ENCODE results near the gene PRDM2. TPM values are rescaled to one million over a fixed set of nuclear protein-coding genes. Genes with fewer than 3 reads are reported as not detected.
A peak's percentile ranks its signal among the peaks of the same experiment; 100 is the strongest.

The PRDM2 gene
- total RNA-seq, 1 donor: 12.7 TPM

- H3K9me3 ChIP-seq (ENCODE audit: low read depth, low read length): no peaks in the 10 kb centered on the region
- DNase-seq (ENCODE audit: insufficient read length, low spot score, missing footprints): no peak
- H3K4me3 ChIP-seq (ENCODE audit: insufficient read depth, low read length): no peak overlapping the region
- H4K20me1 ChIP-seq (ENCODE audit: insufficient read depth, low read length): peaks cover 64% of the 10 kb centered on the region
- no peak overlapping the region for H3K27ac ChIP-seq (ENCODE audit: low read depth, low read length)
- no peaks in the 10 kb centered on the region for H3K27me3 ChIP-seq (ENCODE audit: insufficient read depth, low read length)
- H3K79me2 ChIP-seq (ENCODE audit: insufficient read depth, low read length): peaks cover 82% of the 10 kb centered on the region
- no peak overlapping the region for H2AFZ ChIP-seq (ENCODE audit: low read length)
- peaks cover 35% of the 10 kb centered on the region for H3K4me1 ChIP-seq (ENCODE audit: insufficient read depth, low read length)
- no peak overlapping the region for H3K4me2 ChIP-seq (ENCODE audit: insufficient read depth, low read length)
- peaks cover 9% of the 10 kb centered on the region for H3K36me3 ChIP-seq (ENCODE audit: insufficient read depth, low read length)
- no peak for TF ChIP-seq CTCF (IDR thresholded peaks at IDR 0.05; ENCODE audit: extremely low read depth, low read depth, low read length)
Measured at GRCh38 chr1:13752852-13753251, 52.9 kb downstream of the PRDM2 start.

GRCh38 chr1:13753636-13754402, 53.8 kb downstream of the PRDM2 start:
- Histone ChIP-seq H4K20me1 (ENCODE audit: insufficient read depth, low read length) (peaks cover 66% of the 10 kb centered on the region), H3K4me1 (ENCODE audit: insufficient read depth, low read length) (peaks cover 30% of the 10 kb centered on the region)
- DNase-seq (ENCODE audit: insufficient read length, low spot score, missing footprints): no peak

GRCh38 chr1:13754510-13755103, 54.6 kb downstream of the PRDM2 start:
- Histone ChIP-seq H3K27ac (ENCODE audit: low read depth, low read length) (peak overlapping the region; percentile 3), H4K20me1 (ENCODE audit: insufficient read depth, low read length) (peaks cover 72% of the 10 kb centered on the region), H3K36me3 (ENCODE audit: insufficient read depth, low read length) (peaks cover 9% of the 10 kb centered on the region), H3K79me2 (ENCODE audit: insufficient read depth, low read length) (peaks cover 99% of the 10 kb centered on the region), H3K4me1 (ENCODE audit: insufficient read depth, low read length) (peaks cover 33% of the 10 kb centered on the region), H3K27me3 (ENCODE audit: insufficient read depth, low read length) (no peaks in the 10 kb centered on the region), H3K9me3 (ENCODE audit: low read depth, low read length) (no peaks in the 10 kb centered on the region), H3K4me3 (ENCODE audit: insufficient read depth, low read length) (no peak overlapping the region), H3K4me2 (ENCODE audit: insufficient read depth, low read length) (no peak overlapping the region), H2AFZ (ENCODE audit: low read length) (no peak overlapping the region)
- DNase-seq (ENCODE audit: insufficient read length, low spot score, missing footprints): peak; percentile 76
- no peak for TF ChIP-seq CTCF (IDR thresholded peaks at IDR 0.05; ENCODE audit: extremely low read depth, low read depth, low read length)

More at GRCh38 chr1:13753636-13754402, 53.8 kb downstream of the PRDM2 start:
- Histone ChIP-seq H3K4me2 (ENCODE audit: insufficient read depth, low read length) (no peak overlapping the region), H3K4me3 (ENCODE audit: insufficient read depth, low read length) (no peak overlapping the region), H3K36me3 (ENCODE audit: insufficient read depth, low read length) (peaks cover 9% of the 10 kb centered on the region), H3K9me3 (ENCODE audit: low read depth, low read length) (no peaks in the 10 kb centered on the region), H2AFZ (ENCODE audit: low read length) (no peak overlapping the region), H3K27ac (ENCODE audit: low read depth, low read length) (no peak overlapping the region), H3K27me3 (ENCODE audit: insufficient read depth, low read length) (no peaks in the 10 kb centered on the region), H3K79me2 (ENCODE audit: insufficient read depth, low read length) (peaks cover 92% of the 10 kb centered on the region)
- no peak for TF ChIP-seq CTCF (IDR thresholded peaks at IDR 0.05; ENCODE audit: extremely low read depth, low read depth, low read length)

All from osteoblast (primary cell).